ENCODE results near the gene HPCAL1.
"Not testable (repeated sequence)": the region's sequence is repeated elsewhere in the genome, so short reads cannot be mapped to it uniquely, and the experiment has no call there.

Gene HPCAL1

GRCh38 chr2:10452956-10453904 lies 150.5 kb downstream of the HPCAL1 start:
- Histone ChIP-seq H3K4me2 (ENCODE audit: low read length) (no peak overlapping the region), H3K27me3 (ENCODE audit: insufficient read depth, low read length, poor library complexity) (no peaks in the 10 kb centered on the region), H3K4ac (ENCODE audit: low read depth, low read length) (no peak overlapping the region), H2BK120ac (ENCODE audit: low read depth, low read length) (no peak overlapping the region), H2BK5ac (ENCODE audit: low read length) (no peak overlapping the region), H3K4me3 (ENCODE audit: low read length) (no peak overlapping the region), H2BK15ac (replicated peaks; ENCODE audit: low read depth) (no peak overlapping the region), H3K27ac (ENCODE audit: low read depth, low read length) (no peak overlapping the region), H3K23ac (ENCODE audit: low read length) (no peak overlapping the region), H3K79me2 (ENCODE audit: control insufficient read depth, insufficient read depth, low read length) (no peaks in the 10 kb centered on the region), H3K36me3 (ENCODE audit: control insufficient read depth, insufficient read depth, low read length) (no peaks in the 10 kb centered on the region), H3K79me1 (ENCODE audit: low read length) (no peaks in the 10 kb centered on the region), H4K8ac (ENCODE audit: low read depth, low read length) (no peak overlapping the region), H3K4me1 (ENCODE audit: control insufficient read depth, low read depth, low read length) (peaks cover 3% of the 10 kb centered on the region), H3K18ac (ENCODE audit: low read length) (no peak overlapping the region), H3K9ac (ENCODE audit: low read length) (no peak overlapping the region), H3K56ac (ENCODE audit: low read length) (no peak overlapping the region), H2AK5ac (ENCODE audit: low read length) (no peak overlapping the region), H4K5ac (ENCODE audit: low read length) (no peak overlapping the region)
- no CpG with 5 or more reads among the region's 17 CpGs for WGBS (ENCODE audit: extremely low coverage, insufficient coverage, low lambda C conversion rate)
- DNase-seq: peak; percentile 54

GRCh38 chr2:10453905-10454298 lies 151.2 kb downstream of the HPCAL1 start:
- peaks cover 3% of the 10 kb centered on the region for H3K4me1 ChIP-seq (ENCODE audit: control insufficient read depth, low read depth, low read length)
- H3K4me3 ChIP-seq (ENCODE audit: low read length): no peak overlapping the region
- no peak overlapping the region for H3K27ac ChIP-seq (ENCODE audit: low read depth, low read length)
- no peak overlapping the region for H3K4ac ChIP-seq (ENCODE audit: low read depth, low read length)
- no peak overlapping the region for H2BK5ac ChIP-seq (ENCODE audit: low read length)
- H3K36me3 ChIP-seq (ENCODE audit: control insufficient read depth, insufficient read depth, low read length): no peaks in the 10 kb centered on the region
- no peaks in the 10 kb centered on the region for H3K79me2 ChIP-seq (ENCODE audit: control insufficient read depth, insufficient read depth, low read length)
- no peak overlapping the region for H3K23ac ChIP-seq (ENCODE audit: low read length)
- DNase-seq: no peak
- no peaks in the 10 kb centered on the region for H3K27me3 ChIP-seq (ENCODE audit: insufficient read depth, low read length, poor library complexity)
- H2AK5ac ChIP-seq (ENCODE audit: low read length): no peak overlapping the region
- no peak overlapping the region for H3K4me2 ChIP-seq (ENCODE audit: low read length)
- H3K56ac ChIP-seq (ENCODE audit: low read length): no peak overlapping the region
- no peaks in the 10 kb centered on the region for H3K79me1 ChIP-seq (ENCODE audit: low read length)
- no CpG with 5 or more reads among the region's 9 CpGs for WGBS (ENCODE audit: extremely low coverage, insufficient coverage, low lambda C conversion rate)
- no peak overlapping the region for H4K8ac ChIP-seq (ENCODE audit: low read depth, low read length)
- H3K18ac ChIP-seq (ENCODE audit: low read length): no peak overlapping the region
- H3K9ac ChIP-seq (ENCODE audit: low read length): no peak overlapping the region
- no peak overlapping the region for H2BK120ac ChIP-seq (ENCODE audit: low read depth, low read length)
- H2BK15ac ChIP-seq (replicated peaks; ENCODE audit: low read depth): no peak overlapping the region
- no peak overlapping the region for H4K5ac ChIP-seq (ENCODE audit: low read length)

- H3K36me3 ChIP-seq (ENCODE audit: control insufficient read depth, insufficient read depth, low read length): no peaks in the 10 kb centered on the region
- no peak for DNase-seq
- no peak overlapping the region for H3K9ac ChIP-seq (ENCODE audit: low read length)
These were observed 151.8 kb downstream of the HPCAL1 start for GRCh38 chr2:10454505-10454904.

GRCh38 chr2:10457195-10457594 lies 154.5 kb downstream of the HPCAL1 start:
- not testable (repeated sequence) for H3K4me3 ChIP-seq (ENCODE audit: low read length); H3K27ac ChIP-seq (ENCODE audit: low read depth, low read length); H3K79me1 ChIP-seq (ENCODE audit: low read length); H3K36me3 ChIP-seq (ENCODE audit: control insufficient read depth, insufficient read depth, low read length); H3K18ac ChIP-seq (ENCODE audit: low read length); H3K4ac ChIP-seq (ENCODE audit: low read depth, low read length); H3K4me2 ChIP-seq (ENCODE audit: low read length); H3K4me1 ChIP-seq (ENCODE audit: control insufficient read depth, low read depth, low read length); H2BK15ac ChIP-seq (replicated peaks; ENCODE audit: low read depth); H4K8ac ChIP-seq (ENCODE audit: low read depth, low read length); H3K9ac ChIP-seq (ENCODE audit: low read length); H2AK5ac ChIP-seq (ENCODE audit: low read length); H3K27me3 ChIP-seq (ENCODE audit: insufficient read depth, low read length, poor library complexity); H3K56ac ChIP-seq (ENCODE audit: low read length); H4K5ac ChIP-seq (ENCODE audit: low read length); H3K23ac ChIP-seq (ENCODE audit: low read length); H2BK120ac ChIP-seq (ENCODE audit: low read depth, low read length); H3K79me2 ChIP-seq (ENCODE audit: control insufficient read depth, insufficient read depth, low read length); H2BK5ac ChIP-seq (ENCODE audit: low read length); DNase-seq
- whole genome bisulfite sequencing (ENCODE audit: extremely low coverage, insufficient coverage, low lambda C conversion rate): no CpG with 5 or more reads among the region's 3 CpGs

More at GRCh38 chr2:10454505-10454904, 151.8 kb downstream of the HPCAL1 start:
- Histone ChIP-seq H3K27ac (ENCODE audit: low read depth, low read length) (no peak overlapping the region), H3K23ac (ENCODE audit: low read length) (no peak overlapping the region), H3K4ac (ENCODE audit: low read depth, low read length) (no peak overlapping the region), H3K4me2 (ENCODE audit: low read length) (no peak overlapping the region), H4K5ac (ENCODE audit: low read length) (no peak overlapping the region), H4K8ac (ENCODE audit: low read depth, low read length) (no peak overlapping the region), H3K4me1 (ENCODE audit: control insufficient read depth, low read depth, low read length) (peaks cover 3% of the 10 kb centered on the region), H3K18ac (ENCODE audit: low read length) (no peak overlapping the region), H2BK5ac (ENCODE audit: low read length) (no peak overlapping the region), H3K27me3 (ENCODE audit: insufficient read depth, low read length, poor library complexity) (no peaks in the 10 kb centered on the region), H3K56ac (ENCODE audit: low read length) (no peak overlapping the region), H2AK5ac (ENCODE audit: low read length) (no peak overlapping the region), H3K4me3 (ENCODE audit: low read length) (no peak overlapping the region), H3K79me1 (ENCODE audit: low read length) (no peaks in the 10 kb centered on the region), H2BK15ac (replicated peaks; ENCODE audit: low read depth) (no peak overlapping the region), H2BK120ac (ENCODE audit: low read depth, low read length) (no peak overlapping the region), H3K79me2 (ENCODE audit: control insufficient read depth, insufficient read depth, low read length) (no peaks in the 10 kb centered on the region)
- WGBS (ENCODE audit: extremely low coverage, insufficient coverage, low lambda C conversion rate): no CpG with 5 or more reads among the region's 7 CpGs

- Histone ChIP-seq H3K9ac (ENCODE audit: low read length) (no peak overlapping the region), H3K79me2 (ENCODE audit: control insufficient read depth, insufficient read depth, low read length) (no peaks in the 10 kb centered on the region), H3K56ac (ENCODE audit: low read length) (no peak overlapping the region), H3K4me3 (ENCODE audit: low read length) (no peak overlapping the region), H2BK15ac (replicated peaks; ENCODE audit: low read depth) (no peak overlapping the region), H3K27ac (ENCODE audit: low read depth, low read length) (no peak overlapping the region), H3K36me3 (ENCODE audit: control insufficient read depth, insufficient read depth, low read length) (no peaks in the 10 kb centered on the region), H3K27me3 (ENCODE audit: insufficient read depth, low read length, poor library complexity) (no peaks in the 10 kb centered on the region), H3K18ac (ENCODE audit: low read length) (no peak overlapping the region), H3K79me1 (ENCODE audit: low read length) (no peaks in the 10 kb centered on the region), H3K4me1 (ENCODE audit: control insufficient read depth, low read depth, low read length) (no peaks in the 10 kb centered on the region), H2AK5ac (ENCODE audit: low read length) (no peak overlapping the region), H2BK120ac (ENCODE audit: low read depth, low read length) (no peak overlapping the region), H4K8ac (ENCODE audit: low read depth, low read length) (no peak overlapping the region), H3K4me2 (ENCODE audit: low read length) (no peak overlapping the region), H4K5ac (ENCODE audit: low read length) (no peak overlapping the region), H3K23ac (ENCODE audit: low read length) (no peak overlapping the region), H2BK5ac (ENCODE audit: low read length) (no peak overlapping the region), H3K4ac (ENCODE audit: low read depth, low read length) (no peak overlapping the region)
- DNase-seq: no peak
- WGBS (ENCODE audit: extremely low coverage, insufficient coverage, low lambda C conversion rate): no CpG with 5 or more reads among the region's 11 CpGs
These were observed 155.3 kb downstream of the HPCAL1 start for GRCh38 chr2:10457846-10458598.
